Glutamatergic neuron (in vitro differentiated cells): ENCODE measurements around the gene MICU2. TPM values are rescaled to one million over a fixed set of nuclear protein-coding genes. Genes with fewer than 3 reads are reported as not detected.

Experiments used
- DNase-seq: peaks from one replicate; pipeline ENCODE4 v3.0.0; 2022
- H3K27ac Mint-ChIP-seq: one replicate; pipeline ENCODE4 v1.8.0; 2020; ENCODE audit warnings: mild to moderate bottlenecking, mixed read lengths, inconsistent platforms; ENCODE audit not compliant: unreplicated experiment
- H3K27me3 Mint-ChIP-seq: one replicate; pipeline ENCODE4 v1.8.0; 2020; ENCODE audit warnings: mild to moderate bottlenecking, moderate library complexity, mixed read lengths, inconsistent platforms; ENCODE audit not compliant: unreplicated experiment
- H3K36me3 Mint-ChIP-seq: one replicate; pipeline ENCODE4 v1.8.0; 2020; ENCODE audit warnings: mild to moderate bottlenecking, mixed read lengths, inconsistent platforms; ENCODE audit not compliant: unreplicated experiment
- H3K4me1 Mint-ChIP-seq: one replicate; pipeline ENCODE4 v1.8.0; 2020; ENCODE audit warnings: mild to moderate bottlenecking, low read depth, mixed read lengths, inconsistent platforms; ENCODE audit not compliant: unreplicated experiment
- H3K4me3 Mint-ChIP-seq: one replicate; pipeline ENCODE4 v1.8.0; 2020; ENCODE audit warnings: mild to moderate bottlenecking, mixed read lengths, inconsistent platforms; ENCODE audit not compliant: unreplicated experiment
- H3K9me3 Mint-ChIP-seq: one replicate; pipeline ENCODE4 v1.8.0; 2020; ENCODE audit warnings: mild to moderate bottlenecking, moderate library complexity, mixed read lengths, inconsistent platforms; ENCODE audit not compliant: unreplicated experiment
- CTCF ChIP-seq: fragments of 200-600 bp; sonication (generic); IDR thresholded peaks from one replicate; pipeline ENCODE4 v1.5.0; 2021; ENCODE audit not compliant: partially characterized antibody, unreplicated experiment
- total RNA-seq: library from RNA; stranded (reverse); fragmentation: NEBNext Ultra II Directional; extraction: Animal tissue kit (Norgen Biotek cat#: 25700); gene quantifications from one replicate; pipeline ENCODE4 v1.2.1, GENCODE V29; 2021; ENCODE audit not compliant: unreplicated experiment

MICU2 gene
- total RNA-seq, 1 donor from 2014 or later: 37.2 TPM

DNA sequence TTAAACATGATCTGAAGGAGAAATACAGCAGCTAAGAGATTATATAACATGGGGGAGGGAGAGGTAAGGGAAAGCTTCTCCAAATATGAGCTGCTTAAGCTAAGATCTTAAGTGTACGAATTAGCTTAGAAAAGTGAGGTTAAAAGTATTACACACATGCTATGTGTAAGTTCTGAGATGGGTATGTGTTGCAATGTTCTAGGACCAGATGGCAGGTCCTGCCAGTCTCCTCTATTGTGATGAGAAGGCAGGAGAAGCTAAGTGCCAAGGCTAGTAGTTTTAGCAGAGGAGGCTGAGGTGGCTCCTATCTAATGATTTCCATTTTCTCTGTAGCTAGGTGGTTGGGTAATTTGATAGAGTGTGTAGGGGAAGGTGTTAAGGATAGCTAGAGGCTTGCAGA lies 57.6 kb downstream of the MICU2 start:
- Mint-ChIP-seq H3K27ac (no peak overlapping the region), H3K36me3 (no peaks in the 10 kb centered on the region), H3K4me3 (no peak overlapping the region), H3K27me3 (no peaks in the 10 kb centered on the region), H3K4me1 (no peaks in the 10 kb centered on the region), H3K9me3 (peaks cover 2% of the 10 kb centered on the region)
- DNase-seq: no peak
- no peak for TF ChIP-seq CTCF

DNA sequence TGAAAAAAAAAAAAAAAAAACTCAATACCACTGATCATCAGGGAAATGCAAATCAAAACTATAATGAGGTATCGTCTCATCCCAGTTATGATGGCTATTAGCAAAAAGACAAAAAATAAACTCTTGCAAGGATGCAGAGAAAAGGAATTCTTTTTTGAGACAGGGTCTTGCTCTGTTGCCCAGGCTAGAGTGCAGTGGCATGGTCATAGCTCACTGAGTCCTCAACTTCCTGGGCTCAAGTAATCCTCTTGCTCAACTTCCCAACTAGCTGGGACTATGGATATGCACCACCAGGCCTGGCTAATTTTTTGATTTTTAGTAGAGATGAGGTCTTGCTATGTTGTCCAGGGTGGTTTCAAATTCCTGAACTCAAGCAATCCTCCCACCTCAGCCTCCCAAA lies 59.5 kb downstream of the MICU2 start:
- TF ChIP-seq CTCF: no peak
- H3K4me1 Mint-ChIP-seq: no peaks in the 10 kb centered on the region
- no peak for DNase-seq
- H3K4me3 Mint-ChIP-seq: no peak overlapping the region
- H3K9me3 Mint-ChIP-seq: peaks cover 2% of the 10 kb centered on the region
- no peaks in the 10 kb centered on the region for H3K27me3 Mint-ChIP-seq
- no peaks in the 10 kb centered on the region for H3K36me3 Mint-ChIP-seq
- no peak overlapping the region for H3K27ac Mint-ChIP-seq

GRCh38 chr13:21542563-21542962 lies 61.4 kb downstream of the MICU2 start:
- no peak overlapping the region for H3K27ac Mint-ChIP-seq
- H3K27me3 Mint-ChIP-seq: no peaks in the 10 kb centered on the region

GRCh38 chr13:21541980-21542379 lies 62.0 kb downstream of the MICU2 start:
- no peak for DNase-seq
- Mint-ChIP-seq H3K27ac (no peak overlapping the region), H3K4me1 (no peaks in the 10 kb centered on the region), H3K36me3 (no peaks in the 10 kb centered on the region), H3K4me3 (no peak overlapping the region), H3K27me3 (no peaks in the 10 kb centered on the region), H3K9me3 (peaks cover 2% of the 10 kb centered on the region)
- no peak for TF ChIP-seq CTCF

More at GRCh38 chr13:21542563-21542962, 61.4 kb downstream of the MICU2 start:
- Mint-ChIP-seq H3K4me3 (no peak overlapping the region), H3K36me3 (no peaks in the 10 kb centered on the region), H3K9me3 (peaks cover 2% of the 10 kb centered on the region), H3K4me1 (no peaks in the 10 kb centered on the region)
- DNase-seq: no peak
- TF ChIP-seq CTCF: no peak

GRCh38 chr13:21541271-21541670 lies 62.7 kb downstream of the MICU2 start:
- H3K27me3 Mint-ChIP-seq: no peaks in the 10 kb centered on the region
- H3K36me3 Mint-ChIP-seq: no peaks in the 10 kb centered on the region
- no peak for TF ChIP-seq CTCF
- H3K27ac Mint-ChIP-seq: no peak overlapping the region
- DNase-seq: no peak
- no peak overlapping the region for H3K4me3 Mint-ChIP-seq
- H3K4me1 Mint-ChIP-seq: no peaks in the 10 kb centered on the region
- H3K9me3 Mint-ChIP-seq: peaks cover 2% of the 10 kb centered on the region
